ENCODE measurements around the gene AXIN2. TPM values are rescaled to one million over a fixed set of nuclear protein-coding genes. Genes with fewer than 3 reads are reported as not detected.

Gene AXIN2
- polyA plus RNA-seq, 3 donors = 0.10 TPM; not detected in 2

GRCh38 chr17:65495122-65496055 is 66.1 kb downstream of the AXIN2 start:
- Mint-ChIP-seq H3K9me3 (peaks cover 0 to 19% (median 5%) of the 10 kb centered on the region in 7 donors), H3K4me3 (peak overlapping the region in 1 of 2 donors; percentile 43), H3K4me1 (no peaks in the 10 kb centered on the region), H3K27ac (no peak overlapping the region), H3K27me3 (ENCODE audit: low read depth in 3 of 3) (peaks cover 23 to 27% (median 25%) of the 10 kb centered on the region in 3 donors), H3K36me3 (no peaks in the 10 kb centered on the region)
- intact Hi-C loops (cut with micrococcal nuclease) = no loop called here
- no peak overlapping the region for H3K4me3 ChIP-seq (replicated peaks in 1 of 3; ENCODE audit: low read depth in 2 of 3, low read length in 3 of 3)
- H3K27ac ChIP-seq (ENCODE audit: low read depth in 1 of 2, low read length in 2 of 2) = no peak overlapping the region
- no peaks in the 10 kb centered on the region for H3K36me3 ChIP-seq (replicated peaks in 1 of 2; ENCODE audit: control insufficient read depth in 1 of 2, insufficient read depth in 2 of 2, low read length in 2 of 2)
- no peak for DNase-seq
- 17% methylated on average over 19 of the region's 22 CpGs for WGBS (ENCODE audit: insufficient coverage)
- no peak overlapping the region for H3K9ac ChIP-seq (ENCODE audit: insufficient read depth, low read length, poor library complexity, severe bottlenecking)
- H3K4me2 ChIP-seq (replicated peaks; ENCODE audit: extremely low read depth, low read length, poor library complexity, severe bottlenecking) = no peak overlapping the region
- no peaks in the 10 kb centered on the region for H3K4me1 ChIP-seq (ENCODE audit: control insufficient read depth in 1 of 2, insufficient read depth in 2 of 2, low read length in 2 of 2)
- H2AFZ ChIP-seq (ENCODE audit: insufficient read depth, low read depth, low read length, poor library complexity, severe bottlenecking) = no peak overlapping the region
- H3K27me3 ChIP-seq (ENCODE audit: control insufficient read depth in 2 of 2, insufficient read depth in 2 of 2, low read length in 2 of 2) = peaks cover 0 to 16% of the 10 kb centered on the region in 2 donors
- H4K20me1 ChIP-seq (ENCODE audit: insufficient read depth, low read length) = no peaks in the 10 kb centered on the region
- no peak for TF ChIP-seq CTCF (IDR thresholded peaks at IDR 0.05)
- H3K9me3 ChIP-seq (replicated peaks in 1 of 2; ENCODE audit: control insufficient read depth in 1 of 2, insufficient read depth in 1 of 2, low read length in 2 of 2) = no peaks in the 10 kb centered on the region
- H3K79me2 ChIP-seq (ENCODE audit: insufficient read depth, low read length) = no peaks in the 10 kb centered on the region

- Histone ChIP-seq H3K79me2 (ENCODE audit: insufficient read depth, low read length) (no peaks in the 10 kb centered on the region), H3K4me1 (ENCODE audit: control insufficient read depth in 1 of 2, insufficient read depth in 2 of 2, low read length in 2 of 2) (no peaks in the 10 kb centered on the region), H4K20me1 (ENCODE audit: insufficient read depth, low read length) (no peaks in the 10 kb centered on the region), H2AFZ (ENCODE audit: insufficient read depth, low read depth, low read length, poor library complexity, severe bottlenecking) (no peak overlapping the region), H3K27ac (ENCODE audit: low read depth in 1 of 2, low read length in 2 of 2) (no peak overlapping the region), H3K36me3 (replicated peaks in 1 of 2; ENCODE audit: control insufficient read depth in 1 of 2, insufficient read depth in 2 of 2, low read length in 2 of 2) (no peaks in the 10 kb centered on the region), H3K9ac (ENCODE audit: insufficient read depth, low read length, poor library complexity, severe bottlenecking) (no peak overlapping the region), H3K4me2 (replicated peaks; ENCODE audit: extremely low read depth, low read length, poor library complexity, severe bottlenecking) (no peak overlapping the region), H3K4me3 (replicated peaks in 1 of 3; ENCODE audit: low read depth in 2 of 3, low read length in 3 of 3) (no peak overlapping the region), H3K9me3 (replicated peaks in 1 of 2; ENCODE audit: control insufficient read depth in 1 of 2, insufficient read depth in 1 of 2, low read length in 2 of 2) (no peaks in the 10 kb centered on the region), H3K27me3 (ENCODE audit: control insufficient read depth in 2 of 2, insufficient read depth in 2 of 2, low read length in 2 of 2) (peaks cover 0 to 3% of the 10 kb centered on the region in 2 donors)
- H3K9me3 Mint-ChIP-seq = peaks cover 0 to 6% (median 0%) of the 10 kb centered on the region in 7 donors
- peak overlapping the region in 2 of 7 donors; percentile 45 to 50 for H3K27ac Mint-ChIP-seq
- intact Hi-C loops (cut with micrococcal nuclease) = no loop called here
- no peak overlapping the region for H3K4me3 Mint-ChIP-seq
- no peaks in the 10 kb centered on the region for H3K36me3 Mint-ChIP-seq
- no peak for DNase-seq
- no peaks in the 10 kb centered on the region for H3K4me1 Mint-ChIP-seq
- whole genome bisulfite sequencing (ENCODE audit: insufficient coverage) = 86% methylated on average over 4 of the region's 7 CpGs
- peaks cover 2 to 15% (median 9%) of the 10 kb centered on the region in 3 donors for H3K27me3 Mint-ChIP-seq (ENCODE audit: low read depth in 3 of 3)
- no peak for TF ChIP-seq CTCF (IDR thresholded peaks at IDR 0.05)
These were observed 71.9 kb downstream of the AXIN2 start for GRCh38 chr17:65489413-65490155.
